GM19193 (cell line): ENCODE measurements around the gene CDK5R1.

Source experiments
- POLR2A ChIP-seq: IDR thresholded peaks from 4 replicates; pipeline ENCODE4 v1.6.1; 2011; ENCODE audit not compliant: insufficient read depth, insufficient read length; ENCODE audit errors: extremely low read depth

The CDK5R1 gene

DNA sequence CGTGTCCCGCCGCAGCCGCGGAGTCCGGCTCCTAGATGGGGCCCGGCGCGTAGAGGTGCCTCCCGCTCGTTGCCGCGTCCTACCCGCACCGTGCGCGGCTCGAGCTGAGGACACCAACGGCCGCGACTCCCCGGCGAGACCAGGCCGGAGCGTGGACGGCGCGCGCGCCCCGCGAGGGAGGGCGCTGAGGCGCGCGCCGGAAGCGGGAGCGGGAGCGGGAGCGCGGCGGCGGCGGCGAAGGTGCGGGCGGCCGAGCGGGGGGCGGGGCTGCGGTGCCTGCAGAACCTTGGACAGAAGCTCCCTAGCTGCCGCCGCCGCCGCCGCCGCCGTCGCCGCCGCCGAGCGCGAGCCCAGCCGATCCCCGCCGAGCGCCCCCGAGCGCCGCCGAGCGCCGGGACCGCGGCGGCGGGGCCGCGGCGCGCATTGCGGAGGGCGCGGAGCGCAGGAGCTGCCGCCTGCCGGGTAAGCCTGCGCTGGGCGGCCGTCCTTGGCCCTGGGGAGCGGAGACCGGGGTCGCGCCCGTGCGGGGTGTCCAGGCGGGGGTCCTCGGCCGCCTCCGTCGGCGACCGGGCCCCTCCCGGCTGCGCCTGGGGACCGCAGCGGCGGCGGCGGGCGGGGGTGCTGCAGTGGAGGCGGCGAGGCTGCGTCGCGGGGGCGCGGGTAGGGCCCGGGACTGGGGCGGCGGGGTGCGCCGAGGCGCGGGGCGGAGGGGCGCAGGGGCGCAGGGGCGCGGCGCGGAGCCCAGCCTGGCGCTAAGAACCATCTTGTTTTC is at the start of gene CDK5R1:
Gene CDK5R1 (plus strand): TSS at position 293 of the 772 bp plus-strand sequence. CDS start 628 bp downstream, outside the sequence.
- peak; percentile 37 for TF ChIP-seq POLR2A

DNA sequence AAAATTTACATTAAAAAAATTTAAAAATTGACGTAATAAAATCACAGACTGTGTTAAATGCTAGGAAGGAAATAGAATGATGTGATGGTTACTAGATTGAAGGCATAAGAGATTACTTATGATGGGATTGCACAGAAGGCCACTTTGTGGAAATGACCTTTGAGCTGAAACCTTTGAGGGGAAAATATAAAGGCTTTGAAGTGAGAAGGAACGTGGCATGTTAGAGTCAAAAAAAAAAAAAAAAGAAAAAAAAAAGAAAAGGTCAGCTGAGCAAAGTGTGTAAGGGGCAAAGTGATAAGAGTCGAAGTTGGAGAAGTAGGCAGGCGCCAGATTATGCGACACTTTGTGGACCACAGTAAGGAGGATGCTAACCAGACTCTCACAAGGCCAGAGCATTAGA is 46.1 kb upstream of the CDK5R1 start:
- no peak for TF ChIP-seq POLR2A

DNA sequence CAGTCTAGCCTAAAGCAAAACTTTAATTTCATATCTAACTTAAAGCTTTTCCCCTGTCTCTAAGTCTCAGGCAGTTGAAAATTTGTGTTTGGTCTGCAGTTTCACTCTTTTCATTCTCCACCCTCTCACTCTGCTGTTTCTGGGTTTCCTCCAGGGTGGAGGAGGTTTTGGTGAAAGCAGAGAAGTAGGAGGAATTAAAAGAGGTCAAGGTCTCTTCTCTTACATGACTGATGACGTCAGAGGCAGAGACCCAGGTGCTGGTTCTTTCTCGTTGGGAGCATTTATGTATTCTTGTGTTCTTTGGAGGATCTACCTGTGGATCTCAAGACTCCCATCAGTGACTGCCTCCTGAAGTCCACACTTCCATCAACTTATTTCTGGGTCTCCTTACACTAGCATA is 44.9 kb upstream of the CDK5R1 start:
- TF ChIP-seq POLR2A, result no peak

DNA sequence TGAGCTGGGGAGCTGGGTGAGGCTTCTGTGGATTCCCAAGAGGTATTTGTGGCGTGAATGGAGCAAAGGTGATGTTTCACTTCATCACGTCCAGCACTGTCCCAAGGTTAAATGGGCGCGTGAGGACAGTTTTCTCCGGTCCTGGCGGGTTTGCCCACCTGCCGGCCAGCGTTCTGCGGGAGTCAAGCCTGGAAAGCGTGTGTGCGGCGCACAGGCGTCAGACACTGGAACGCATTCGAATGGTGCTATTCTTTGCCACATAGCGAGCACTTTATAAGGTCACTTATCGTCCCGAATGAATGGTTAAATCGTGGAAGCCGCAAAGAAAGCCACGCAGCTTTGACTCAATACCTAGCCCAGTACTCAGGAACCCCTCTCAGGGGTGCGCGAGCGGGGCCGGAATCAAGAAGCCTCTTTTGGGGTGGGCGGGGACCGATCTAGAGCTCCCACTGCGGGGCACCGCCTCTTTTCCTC is 42.9 kb upstream of the CDK5R1 start:
- no peak for TF ChIP-seq POLR2A

DNA sequence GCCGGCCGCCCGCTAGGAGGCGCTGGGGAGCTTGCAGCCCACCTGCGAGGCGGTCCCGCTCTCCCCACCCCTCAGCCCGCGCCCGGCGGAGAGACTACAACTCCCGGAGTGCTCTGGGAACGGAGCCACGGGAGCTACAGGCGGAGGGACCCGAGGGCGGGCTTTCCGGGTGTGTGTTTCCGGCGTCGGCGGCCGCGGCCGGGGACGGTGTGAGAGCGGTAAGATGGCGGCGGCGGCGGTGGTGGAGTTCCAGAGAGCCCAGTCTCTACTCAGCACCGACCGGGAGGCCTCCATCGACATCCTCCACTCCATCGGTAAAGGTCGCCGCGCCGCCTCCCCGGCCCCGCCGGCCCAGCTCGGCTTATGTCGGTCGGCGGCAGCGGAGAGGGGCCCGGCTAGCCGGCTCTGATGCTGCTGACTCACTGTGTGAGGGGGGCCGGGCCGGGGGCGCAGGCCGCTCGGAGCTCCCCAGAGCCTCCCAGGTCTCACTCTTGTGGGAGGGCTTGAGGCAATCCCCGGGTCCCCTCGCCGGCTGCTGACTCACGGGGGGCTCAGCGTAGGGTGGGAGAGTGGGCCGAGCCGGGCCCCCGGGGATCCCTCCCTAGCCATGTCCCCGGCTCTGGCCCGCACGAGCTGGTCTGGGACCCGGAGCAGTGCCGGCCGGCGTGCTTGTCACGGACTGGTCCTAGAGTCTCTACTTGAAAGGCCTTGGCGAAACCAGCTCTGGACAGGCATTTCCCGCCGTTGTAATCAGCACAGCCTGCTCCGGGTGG is 42.3 kb upstream of the CDK5R1 start, which contains the start of gene PSMD11:
Gene PSMD11 (plus strand): TSS at position 210 of the 773 bp plus-strand sequence. CDS start 14 bp downstream, at position 224.
- peak; percentile 74 for TF ChIP-seq POLR2A

DNA sequence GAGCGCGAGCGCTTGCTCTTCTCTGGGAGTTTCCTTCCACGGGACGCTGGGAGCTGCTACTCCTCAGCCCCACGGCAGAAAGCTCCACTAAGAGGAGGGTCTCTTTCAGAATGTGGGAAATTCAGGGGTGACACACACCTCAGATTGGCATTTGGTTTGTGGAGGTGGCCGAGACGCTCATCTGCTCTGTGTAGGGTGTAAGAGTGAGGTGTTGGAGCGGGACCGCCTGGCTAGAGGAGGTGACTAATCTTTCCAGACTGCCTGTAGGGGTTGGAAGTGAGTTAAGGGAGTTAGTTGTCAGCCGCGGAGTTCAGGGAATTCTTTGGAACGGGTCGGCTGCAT is 41.7 kb upstream of the CDK5R1 start:
- no peak for TF ChIP-seq POLR2A

DNA sequence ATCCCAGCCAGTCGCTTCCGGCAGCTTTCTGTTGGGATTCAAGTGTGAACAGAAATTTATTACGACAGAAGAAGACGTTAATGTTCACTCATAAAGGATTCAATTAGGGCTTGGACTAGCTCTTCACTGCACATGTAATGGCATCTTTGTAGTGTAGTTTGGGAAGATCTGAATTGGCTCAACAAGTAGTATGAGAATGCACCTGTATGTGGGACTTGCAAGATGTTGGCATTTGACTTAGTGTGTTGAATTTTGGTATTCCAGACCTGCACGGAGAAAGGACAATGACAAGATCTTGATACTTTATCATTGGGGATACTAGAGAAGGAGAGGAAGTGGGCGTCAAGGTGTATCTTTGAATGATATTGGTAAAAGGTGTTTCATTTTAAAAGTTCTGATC is 41.3 kb upstream of the CDK5R1 start:
- no peak for TF ChIP-seq POLR2A

DNA sequence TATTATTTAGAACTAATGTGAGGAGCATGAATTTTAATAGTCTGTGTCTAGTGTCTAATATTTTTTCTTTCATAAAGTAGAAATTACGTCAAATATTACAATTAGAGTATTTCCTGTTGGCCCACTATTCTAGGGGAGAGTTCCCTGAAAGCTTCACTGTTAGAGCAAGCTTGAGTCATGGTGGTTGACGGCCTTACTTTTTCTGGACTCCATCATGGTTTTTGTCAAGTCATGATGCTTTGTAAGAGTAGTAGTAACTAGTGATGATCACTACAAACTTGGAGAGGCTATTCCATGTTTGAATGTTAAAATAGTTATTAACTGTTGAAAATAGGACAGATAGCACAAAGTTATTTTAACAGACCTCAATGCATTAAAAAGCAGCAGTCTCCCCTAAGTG is 40.8 kb upstream of the CDK5R1 start:
- TF ChIP-seq POLR2A, result no peak

DNA sequence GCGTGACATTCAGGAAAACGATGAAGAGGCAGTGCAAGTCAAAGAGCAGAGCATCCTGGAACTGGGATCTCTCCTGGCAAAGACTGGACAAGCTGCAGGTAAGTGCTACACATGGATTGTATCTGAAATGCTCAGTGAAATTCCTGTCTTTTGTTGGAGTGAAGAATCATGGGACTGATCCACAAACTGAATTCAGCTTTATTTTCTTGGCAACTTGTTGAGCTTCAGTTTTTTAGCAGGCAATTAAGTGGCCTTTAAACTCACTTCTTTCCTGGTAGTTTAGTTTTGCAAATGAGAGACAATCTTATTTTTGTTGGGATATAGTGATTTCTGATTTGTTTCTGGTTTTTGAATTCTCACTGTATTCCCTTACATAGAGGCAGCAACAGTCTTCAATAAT is 39.8 kb upstream of the CDK5R1 start:
- TF ChIP-seq POLR2A, result no peak

DNA sequence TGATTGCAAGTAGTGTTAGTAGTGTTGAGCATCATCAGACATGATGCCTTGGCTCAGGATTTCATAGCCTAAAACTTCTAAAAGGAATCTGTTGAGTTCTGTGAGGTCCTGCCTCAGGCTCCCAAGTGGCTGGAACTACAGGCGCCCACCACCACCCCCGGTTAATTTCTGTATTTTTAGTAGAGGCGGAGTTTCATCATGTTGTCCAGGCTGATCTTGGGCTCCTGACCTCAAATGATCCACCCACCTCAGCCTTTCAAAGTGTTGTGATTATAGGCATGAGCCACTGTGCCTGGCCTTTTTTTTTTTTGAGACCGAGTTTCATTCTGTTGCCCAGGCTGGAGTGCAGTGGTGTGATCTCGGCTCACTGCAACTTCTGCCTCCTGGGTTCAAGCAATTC is 36.8 kb upstream of the CDK5R1 start:
- no peak for TF ChIP-seq POLR2A

DNA sequence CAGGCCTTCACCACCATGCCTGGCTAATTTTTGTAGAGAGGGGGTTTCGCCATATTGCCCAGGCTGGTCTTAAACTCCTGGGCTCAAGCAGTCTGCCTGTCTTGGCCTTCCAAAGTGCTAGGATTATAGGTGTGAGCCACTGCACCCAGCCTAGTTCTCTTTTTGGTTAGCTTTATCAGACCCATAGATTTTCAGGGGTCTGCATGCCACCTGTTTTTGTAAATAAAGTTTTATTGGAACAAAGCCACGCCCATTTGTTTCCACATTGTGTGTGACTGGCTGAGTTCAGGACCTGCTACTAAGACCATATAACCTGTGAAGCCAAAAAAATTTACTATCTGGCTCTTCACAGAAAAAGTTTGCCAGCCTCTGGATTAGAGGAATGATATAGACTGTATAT is 34.9 kb upstream of the CDK5R1 start:
- TF ChIP-seq POLR2A, result no peak

DNA sequence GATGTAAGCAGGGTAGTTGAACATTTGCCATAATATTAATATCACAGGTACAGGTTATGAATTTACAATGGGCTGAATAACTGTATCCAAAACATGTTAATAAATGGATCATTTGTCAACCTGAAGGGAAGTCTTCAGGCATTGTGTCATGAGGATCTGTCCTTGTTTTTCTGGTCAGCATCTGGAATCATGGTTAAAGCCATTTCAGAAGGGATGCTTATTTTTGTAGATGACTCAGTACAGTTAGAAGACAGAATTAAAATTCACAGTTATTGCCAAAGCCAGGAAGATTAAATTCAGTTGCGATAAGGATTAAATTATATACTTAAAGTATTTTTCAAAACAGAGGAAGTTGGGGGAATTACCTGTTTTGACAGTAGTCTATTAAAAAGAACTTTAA is 34.5 kb upstream of the CDK5R1 start:
- no peak for TF ChIP-seq POLR2A

DNA sequence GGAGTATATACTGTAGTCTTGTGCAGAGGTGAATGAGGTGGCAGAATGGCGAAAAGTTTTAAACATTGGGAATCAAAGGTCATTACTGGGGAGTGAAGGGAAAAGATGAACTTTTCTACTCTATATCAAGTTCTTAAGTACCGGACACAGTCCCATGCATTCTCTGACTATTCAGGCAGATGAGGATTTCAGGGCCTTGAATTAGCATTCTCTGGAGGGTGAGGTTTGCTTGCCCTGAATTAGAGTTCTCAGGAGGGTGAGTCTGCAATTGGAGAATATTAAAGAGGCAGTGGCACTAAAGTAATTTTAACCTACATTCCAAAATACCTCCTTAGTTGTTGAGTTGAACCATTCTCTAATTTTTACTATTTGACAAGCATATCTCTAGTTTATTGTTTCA is 33.4 kb upstream of the CDK5R1 start:
- TF ChIP-seq POLR2A, result no peak

DNA sequence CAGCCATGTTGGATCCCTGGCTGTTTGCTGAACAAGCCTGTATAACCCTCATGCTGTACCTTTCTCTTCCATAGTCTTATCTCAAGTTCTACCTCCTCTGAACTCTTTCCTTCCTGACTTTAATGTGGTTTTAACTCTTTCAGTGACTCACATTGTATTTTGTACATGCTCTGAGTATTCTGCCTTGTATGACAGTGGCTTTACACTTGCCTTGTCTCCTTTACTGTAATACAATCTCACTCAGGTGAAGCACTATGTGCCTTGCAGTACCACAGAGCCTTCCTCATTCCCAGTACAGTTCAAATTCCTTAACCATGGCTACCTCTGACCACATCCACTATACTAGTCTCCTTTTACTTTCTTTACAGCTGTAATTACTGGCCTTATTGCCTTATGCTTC is 28.4 kb upstream of the CDK5R1 start:
- no peak for TF ChIP-seq POLR2A

DNA sequence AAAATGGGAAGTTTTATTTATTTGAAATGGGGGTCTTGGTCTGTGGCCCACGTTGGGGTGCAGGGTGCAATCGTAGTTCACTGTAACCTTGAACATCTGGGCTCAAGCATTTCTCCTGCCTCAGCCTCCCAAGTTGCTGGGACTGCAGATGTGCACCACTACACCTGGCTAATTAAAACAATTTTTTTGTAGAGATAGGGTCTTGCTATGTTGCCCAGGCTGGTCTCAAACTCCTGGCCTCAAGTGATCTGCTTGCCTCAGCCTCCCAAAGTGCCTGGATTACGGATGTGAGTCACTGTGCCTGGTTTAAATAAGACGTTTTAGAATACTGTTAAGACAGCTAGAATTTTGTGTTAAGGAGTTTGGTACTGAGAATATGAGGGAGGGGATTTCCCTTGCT is 26.7 kb upstream of the CDK5R1 start:
- TF ChIP-seq POLR2A, result no peak

DNA sequence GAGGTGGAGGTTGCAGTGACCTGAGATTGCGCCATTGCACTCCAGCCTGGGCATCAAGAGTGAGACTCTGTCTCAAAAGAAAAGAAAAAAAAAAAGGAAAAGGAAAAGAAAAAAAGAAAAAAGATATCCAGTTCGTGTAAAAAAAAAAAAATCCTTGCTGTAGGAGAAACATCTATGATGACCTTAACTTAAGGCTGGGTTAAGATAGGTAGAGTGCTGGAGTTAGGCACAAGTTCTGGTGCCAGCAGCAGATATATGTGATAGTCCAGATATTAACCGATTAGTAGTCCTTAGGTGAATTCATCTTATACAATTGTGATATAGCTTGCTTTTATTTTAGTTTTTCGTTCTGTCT is 25.3 kb upstream of the CDK5R1 start:
- no peak for TF ChIP-seq POLR2A
